HG02943 (cell line): Measurements from ENCODE around the gene KIT.

ENCODE experiments used
- ATAC-seq: cut with Tn5 transposase; IDR thresholded peaks from one replicate; pipeline ENCODE4 v1.9.1; 2021; ENCODE audit warnings: mild to moderate bottlenecking, low read depth, moderate library complexity; ENCODE audit not compliant: unreplicated experiment

The KIT gene

GRCh38 chr4:54741202-54741601, 83.4 kb downstream of the KIT start:
- ATAC-seq: no peak

- ATAC-seq: no peak
These were observed 85.1 kb downstream of the KIT start for GRCh38 chr4:54742636-54743399.

- ATAC-seq: no peak
These were observed 85.8 kb downstream of the KIT start for GRCh38 chr4:54743562-54743961.

DNA sequence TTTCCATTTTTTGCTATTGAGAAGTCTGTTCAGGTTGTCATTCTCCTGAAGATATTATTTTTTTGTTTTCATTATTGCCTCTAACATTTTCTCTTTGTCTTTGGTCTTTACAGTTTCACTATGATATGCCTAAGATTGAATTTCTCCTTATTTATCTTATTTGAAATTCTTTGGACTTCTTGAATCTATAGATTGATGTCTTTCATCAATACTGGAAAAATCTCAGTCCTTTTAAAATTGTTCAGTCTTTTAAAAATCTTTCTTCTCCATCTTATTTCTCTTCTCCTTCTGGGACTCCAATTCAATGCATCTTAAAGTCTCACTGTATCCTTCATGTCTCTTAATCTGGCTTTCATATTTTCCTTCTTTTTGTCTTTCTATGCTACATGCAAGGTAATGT, 86.7 kb downstream of the KIT start:
- no peak for ATAC-seq

DNA sequence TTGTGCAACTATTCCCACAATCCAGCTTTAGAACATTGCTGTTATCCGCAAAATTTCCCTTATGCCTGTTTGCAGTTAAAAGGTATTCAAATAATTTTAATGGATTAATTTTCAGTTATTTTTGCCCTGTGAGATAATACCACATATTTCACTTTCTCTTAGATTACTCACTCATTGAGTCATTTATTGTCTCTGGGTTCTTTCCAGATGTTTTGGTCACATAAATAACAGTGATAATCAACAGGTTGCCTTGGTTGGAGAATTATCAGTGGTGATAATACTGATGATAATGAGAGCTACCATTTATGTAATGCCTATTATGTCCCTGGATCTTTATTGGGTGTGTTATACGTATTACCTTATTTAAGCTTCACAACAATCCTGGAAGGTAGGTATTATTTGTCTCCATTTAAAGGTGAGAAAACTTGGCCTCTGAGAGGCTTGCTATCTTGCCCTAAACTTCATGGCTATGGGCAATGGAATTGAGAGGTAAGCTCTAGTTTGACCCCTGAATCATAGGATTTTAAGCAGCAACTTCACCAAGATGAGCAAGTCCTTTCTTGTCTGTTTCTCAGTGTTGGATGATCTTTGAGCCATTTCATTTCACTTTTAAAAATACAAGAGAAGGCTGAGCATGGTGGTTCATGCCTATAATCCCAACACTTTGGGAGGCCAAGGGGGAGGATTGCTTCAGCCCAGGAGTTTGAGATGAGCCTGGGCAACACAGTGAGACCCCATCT, 87.4 kb downstream of the KIT start:
- no peak for ATAC-seq

DNA sequence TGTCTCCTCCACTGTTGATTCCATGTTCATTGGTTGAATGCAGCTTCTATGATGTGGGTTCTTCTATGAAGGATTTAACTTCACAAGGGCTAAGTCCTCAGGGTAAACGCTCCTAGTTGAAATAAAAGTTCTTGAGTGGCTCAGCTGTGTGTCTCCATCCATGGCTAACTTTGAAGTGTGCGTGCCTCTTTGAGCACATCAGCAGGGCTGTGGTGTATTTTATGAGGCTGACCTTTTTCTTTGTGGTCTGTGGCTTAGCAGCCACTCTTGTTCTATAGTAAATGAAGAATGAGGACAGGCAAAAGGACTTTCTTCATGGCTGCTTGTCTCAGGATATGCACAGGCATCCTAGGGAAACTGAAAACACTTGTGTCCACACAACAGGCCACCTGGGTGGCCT, 88.5 kb downstream of the KIT start:
- ATAC-seq: no peak

DNA sequence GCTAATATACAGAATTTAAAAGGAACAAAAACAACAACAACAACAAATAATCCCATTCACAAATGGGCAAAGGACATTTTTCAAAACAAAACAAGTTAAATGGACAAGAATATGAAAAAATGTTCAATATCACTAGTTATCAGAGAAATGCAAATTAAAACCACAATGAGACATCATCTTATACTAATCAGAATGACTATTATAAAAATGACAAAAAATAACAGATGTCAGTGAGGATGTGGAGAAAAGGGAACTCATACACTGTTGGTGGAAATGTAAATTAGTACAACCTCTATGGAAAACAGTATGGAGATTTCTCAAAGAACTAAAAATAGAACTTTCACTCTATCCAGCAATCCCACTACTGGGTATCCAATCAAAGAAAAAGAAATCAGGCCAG, 92.6 kb downstream of the KIT start:
- ATAC-seq: no peak

- no peak for ATAC-seq
These were observed 96.6 kb downstream of the KIT start for GRCh38 chr4:54754394-54754793.

GRCh38 chr4:54764476-54764875, 106.7 kb downstream of the KIT start:
- no peak for ATAC-seq

DNA sequence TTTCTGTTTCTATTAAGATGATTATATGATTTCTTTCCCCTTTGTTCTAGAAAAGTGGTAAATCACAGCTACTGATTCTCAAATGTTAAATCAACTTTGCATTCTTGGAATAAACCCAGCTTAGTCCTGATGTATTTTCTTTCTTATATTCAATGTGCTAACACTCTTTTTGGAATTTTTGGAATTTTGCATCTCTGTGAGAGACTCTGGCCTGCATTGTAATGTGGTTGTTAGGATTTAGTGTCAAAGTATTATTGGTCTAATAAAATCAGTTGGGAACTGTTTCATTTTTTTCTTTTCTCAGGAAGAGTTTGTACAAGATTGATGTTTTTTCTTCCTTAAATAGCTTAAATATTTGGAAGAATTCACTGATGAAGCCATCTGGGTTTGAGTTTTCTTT, 109.6 kb downstream of the KIT start:
- no peak for ATAC-seq

DNA sequence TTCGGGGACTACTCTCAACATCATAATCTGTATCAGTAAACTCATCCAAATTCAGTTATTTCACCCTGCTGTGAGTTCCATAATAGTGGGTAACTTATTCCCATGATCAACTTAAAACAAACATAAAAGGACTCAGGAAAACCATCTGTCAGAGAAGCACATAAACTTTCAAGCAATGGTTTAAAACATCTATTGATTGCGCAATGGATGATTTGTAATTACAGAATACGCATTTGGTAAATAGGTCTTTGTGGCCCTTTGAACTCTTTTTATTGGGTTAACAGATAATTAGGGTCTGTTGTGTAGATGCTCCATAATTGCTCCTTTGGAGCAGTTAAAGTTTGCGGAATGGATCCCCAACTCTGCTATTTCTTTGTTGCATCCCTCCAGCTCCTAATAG, 115.3 kb downstream of the KIT start:
- ATAC-seq: no peak

GRCh38 chr4:54779036-54779435, 121.3 kb downstream of the KIT start:
- no peak for ATAC-seq

DNA sequence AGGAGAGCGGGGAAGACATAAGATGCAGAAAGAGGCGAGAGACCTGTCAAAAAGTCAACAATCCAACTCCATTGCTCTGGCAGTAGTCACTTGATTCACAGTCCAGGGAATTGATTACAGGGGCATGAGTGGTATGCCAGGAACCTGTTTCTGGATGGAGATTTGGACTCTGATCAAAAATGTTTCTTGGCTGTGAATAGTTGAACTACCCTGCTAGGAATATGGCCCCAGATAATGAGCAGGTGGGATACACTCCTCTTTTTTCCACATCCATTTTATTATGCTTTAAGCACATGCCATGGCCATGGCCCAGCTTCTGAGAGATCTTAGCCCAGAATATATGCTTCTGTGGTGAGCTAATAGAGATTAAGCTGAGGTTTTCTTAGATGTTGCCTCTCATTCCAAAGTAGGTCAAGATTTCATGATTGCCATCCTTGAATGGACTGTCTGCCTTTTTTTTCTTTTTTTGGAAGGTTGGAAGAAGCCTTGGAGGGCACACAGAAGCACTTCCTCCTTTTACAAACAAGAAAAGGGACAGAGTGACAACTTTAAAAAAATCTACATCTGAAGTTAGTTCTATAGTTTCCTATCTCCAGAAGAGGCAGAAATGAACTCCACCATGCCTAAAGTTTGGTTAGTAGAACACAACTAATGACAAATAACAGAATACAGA, 121.9 kb downstream of the KIT start:
- no peak for ATAC-seq

DNA sequence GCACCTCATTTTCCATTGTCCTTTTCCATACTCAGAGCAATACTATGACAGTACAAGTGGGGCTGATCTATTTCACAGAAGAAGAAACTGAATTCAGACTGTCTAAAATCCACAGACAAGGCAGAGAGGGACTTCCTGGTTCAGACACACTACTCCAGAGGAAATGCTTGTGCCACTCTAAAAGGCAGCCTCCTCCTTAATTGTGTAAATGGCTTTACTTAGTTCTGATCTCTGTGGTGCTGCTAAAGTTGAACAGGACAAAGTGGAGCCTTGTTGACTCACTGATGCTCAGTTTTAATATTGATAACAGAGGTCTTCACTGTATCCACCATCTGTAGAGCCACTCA, 122.4 kb downstream of the KIT start:
- ATAC-seq: no peak

- no peak for ATAC-seq
These were observed 124.0 kb downstream of the KIT start for GRCh38 chr4:54781756-54782155.

- ATAC-seq: no peak
These were observed 125.8 kb downstream of the KIT start for GRCh38 chr4:54783402-54784110.

- no peak for ATAC-seq
These were observed 126.5 kb downstream of the KIT start for GRCh38 chr4:54784161-54784671.
